Measurements from ENCODE around the gene ERBB4.

Gene ERBB4

GRCh38 chr2:211516537-211516936 is 1022.1 kb downstream of the ERBB4 start:
- TF ChIP-seq CTCF (IDR thresholded peaks at IDR 0.05; ENCODE audit: low read depth, low read length, missing control alignments): no peak
- DNase-seq (ENCODE audit: extremely low read depth, low read depth): no peak
- no peak overlapping the region for H3K4me3 ChIP-seq (replicated peaks; ENCODE audit: low read depth, low read length)

GRCh38 chr2:211514049-211514448 is 1024.6 kb downstream of the ERBB4 start:
- H3K4me3 ChIP-seq (replicated peaks; ENCODE audit: low read depth, low read length): no peak overlapping the region
- DNase-seq (ENCODE audit: extremely low read depth, low read depth): no peak
- TF ChIP-seq CTCF (IDR thresholded peaks at IDR 0.05; ENCODE audit: low read depth, low read length, missing control alignments): no peak

- no peak for TF ChIP-seq CTCF (IDR thresholded peaks at IDR 0.05; ENCODE audit: low read depth, low read length, missing control alignments)
- no peak overlapping the region for H3K4me3 ChIP-seq (replicated peaks; ENCODE audit: low read depth, low read length)
- DNase-seq (ENCODE audit: extremely low read depth, low read depth): no peak
Measured at GRCh38 chr2:211513446-211513845, 1025.2 kb downstream of the ERBB4 start.

GRCh38 chr2:211512806-211513205 is 1025.8 kb downstream of the ERBB4 start:
- no peak overlapping the region for H3K4me3 ChIP-seq (replicated peaks; ENCODE audit: low read depth, low read length)
- no peak for TF ChIP-seq CTCF (IDR thresholded peaks at IDR 0.05; ENCODE audit: low read depth, low read length, missing control alignments)
- no peak for DNase-seq (ENCODE audit: extremely low read depth, low read depth)

- no peak overlapping the region for H3K4me3 ChIP-seq (replicated peaks; ENCODE audit: low read depth, low read length)
- TF ChIP-seq CTCF (IDR thresholded peaks at IDR 0.05; ENCODE audit: low read depth, low read length, missing control alignments): no peak
- DNase-seq (ENCODE audit: extremely low read depth, low read depth): no peak
Measured at GRCh38 chr2:211503856-211504255, 1034.7 kb downstream of the ERBB4 start.

GRCh38 chr2:211503198-211503597 is 1035.4 kb downstream of the ERBB4 start:
- no peak for DNase-seq (ENCODE audit: extremely low read depth, low read depth)
- no peak overlapping the region for H3K4me3 ChIP-seq (replicated peaks; ENCODE audit: low read depth, low read length)
- no peak for TF ChIP-seq CTCF (IDR thresholded peaks at IDR 0.05; ENCODE audit: low read depth, low read length, missing control alignments)

- no peak for TF ChIP-seq CTCF (IDR thresholded peaks at IDR 0.05; ENCODE audit: low read depth, low read length, missing control alignments)
- DNase-seq (ENCODE audit: extremely low read depth, low read depth): no peak
- H3K4me3 ChIP-seq (replicated peaks; ENCODE audit: low read depth, low read length): no peak overlapping the region
Measured at GRCh38 chr2:211498551-211499205, 1039.9 kb downstream of the ERBB4 start.
